ENCODE measurements around the gene CDC37L1.

- TF ChIP-seq CTCF (IDR thresholded peaks at IDR 0.05) = no peak
- no peak for TF ChIP-seq POLR2A (IDR thresholded peaks at IDR 0.05)
Observed at GRCh38 chr9:4678679-4679267, 596 bp upstream of the CDC37L1 start.
